DMS153 treated with DMSO at 0.1 percent for 48 hours (cell line): ENCODE measurements around the gene YEATS2.
A peak's percentile ranks its signal among the peaks of the same experiment; 100 is the strongest.
"Not testable (repeated sequence)": the region's sequence is repeated elsewhere in the genome, so short reads cannot be mapped to it uniquely, and the experiment has no call there.

Experiments
- DNase-seq: peaks from one replicate; lab custom pipeline; 2025; ENCODE audit not compliant: unreplicated experiment; lab: John Stamatoyannopoulos, UW

YEATS2 gene

DNA sequence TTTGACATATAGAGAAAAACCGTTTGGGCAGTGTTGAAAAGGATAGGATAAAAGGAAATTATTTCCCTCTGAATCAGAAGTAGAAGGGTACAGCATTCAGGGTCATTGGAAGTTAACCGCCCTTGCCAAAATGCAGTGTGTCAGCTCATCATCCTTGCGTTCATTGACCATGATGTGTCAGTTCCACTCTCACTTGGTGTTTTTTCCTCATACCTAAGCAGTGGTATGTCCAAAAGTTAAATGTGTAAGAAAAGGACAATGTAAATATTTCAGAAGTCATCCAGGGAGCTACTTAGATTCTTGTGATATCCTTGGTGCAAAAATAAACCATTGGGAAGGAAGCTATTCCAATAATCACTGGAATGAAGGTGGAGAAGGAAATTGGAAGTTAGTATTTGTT lies 77.0 kb downstream of the YEATS2 start:
- no peak for DNase-seq

DNA sequence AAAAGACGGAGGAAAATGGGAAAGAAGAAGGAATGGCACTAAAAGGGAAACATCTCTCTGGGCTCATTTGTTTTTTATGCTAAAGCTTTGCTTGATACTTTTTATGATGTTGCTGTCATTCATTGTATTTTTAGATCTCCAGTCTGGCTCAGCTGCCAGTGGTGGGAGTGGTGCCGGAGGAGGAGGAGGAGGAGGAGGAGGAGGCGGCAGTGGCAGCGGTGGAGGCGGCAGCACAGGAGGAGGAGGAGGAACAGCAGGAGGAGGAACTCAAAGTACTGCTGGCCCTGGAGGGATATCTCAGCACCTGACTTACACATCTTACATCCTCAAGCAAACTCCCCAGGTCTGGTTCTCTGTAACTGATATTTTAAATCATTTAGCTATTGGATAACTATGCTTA lies 78.2 kb downstream of the YEATS2 start:
- DNase-seq, result no peak

DNA sequence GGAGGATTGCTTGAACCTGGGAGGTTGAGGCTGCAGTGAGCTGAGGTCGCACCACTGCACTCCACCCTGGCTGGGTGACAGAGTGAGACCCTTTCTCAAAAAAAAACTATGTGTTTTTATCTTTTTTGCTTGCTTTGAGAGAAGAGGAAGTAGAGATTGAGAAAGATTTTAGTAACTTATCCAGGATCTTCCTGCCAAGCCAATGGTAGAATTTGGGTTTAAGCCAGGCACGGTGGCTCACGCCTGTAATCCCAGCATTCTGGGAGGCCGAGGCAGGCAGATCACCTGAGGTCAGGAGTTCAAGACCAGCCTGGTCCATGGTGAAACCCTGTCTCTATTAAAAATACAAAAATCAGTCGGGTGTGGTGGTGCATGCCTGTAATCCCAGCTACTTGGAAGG lies 78.9 kb downstream of the YEATS2 start:
- DNase-seq, result not testable (repeated sequence)

DNA sequence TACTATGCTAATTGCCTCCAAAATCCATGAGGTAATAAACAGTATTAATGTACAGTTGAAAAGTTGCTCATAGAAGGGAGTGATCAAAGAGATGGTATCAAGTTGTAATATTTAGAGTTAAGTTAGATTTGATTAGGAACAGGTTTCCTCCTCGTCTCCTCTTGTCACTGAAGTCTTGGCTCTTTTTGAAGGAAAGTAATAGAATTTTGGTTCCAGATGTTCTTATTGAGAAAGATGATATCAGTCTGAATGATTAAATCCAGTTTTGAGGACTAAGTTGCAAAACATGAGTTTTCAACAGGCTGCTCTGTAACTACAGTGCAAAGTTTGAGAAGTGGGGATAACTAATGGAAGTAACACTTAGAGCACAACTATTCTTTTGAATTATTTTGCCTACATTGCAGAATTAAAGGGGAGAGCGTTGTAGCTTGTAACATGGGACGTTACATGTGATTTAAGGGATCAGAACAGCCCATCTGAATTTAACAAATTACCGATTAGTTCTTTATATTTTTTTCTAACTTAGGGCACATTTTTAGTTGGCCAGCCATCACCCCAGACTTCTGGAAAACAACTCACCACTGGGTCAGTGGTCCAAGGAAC lies 79.5 kb downstream of the YEATS2 start:
- DNase-seq, result no peak

DNA sequence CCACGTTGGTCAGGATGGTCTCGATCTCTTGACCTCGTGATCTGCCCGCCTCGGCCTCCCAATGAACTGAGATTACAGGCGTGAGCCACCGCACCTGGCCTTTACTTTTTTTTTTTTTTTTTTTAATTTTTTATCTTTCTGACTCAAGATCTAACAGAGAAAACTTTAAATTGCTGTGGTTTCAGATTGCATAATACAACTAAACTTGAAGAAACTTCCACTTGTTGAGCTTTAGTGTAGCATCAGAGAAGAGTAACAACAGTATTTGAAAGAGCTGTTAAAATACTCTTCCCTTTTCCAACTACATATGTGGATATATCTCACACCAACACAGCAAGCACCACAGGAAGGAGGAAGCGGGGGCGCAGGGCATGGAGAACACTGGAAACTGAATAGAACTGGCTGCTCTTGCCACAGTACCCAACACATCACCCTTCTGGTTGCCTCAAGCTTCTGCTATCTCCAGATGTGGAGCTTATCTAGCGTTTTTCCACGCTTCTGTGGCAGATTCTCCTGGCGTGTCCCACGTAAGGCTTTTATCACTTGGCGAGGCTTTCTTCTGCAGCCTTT lies 82.4 kb downstream of the YEATS2 start:
- DNase-seq, result no peak

DNA sequence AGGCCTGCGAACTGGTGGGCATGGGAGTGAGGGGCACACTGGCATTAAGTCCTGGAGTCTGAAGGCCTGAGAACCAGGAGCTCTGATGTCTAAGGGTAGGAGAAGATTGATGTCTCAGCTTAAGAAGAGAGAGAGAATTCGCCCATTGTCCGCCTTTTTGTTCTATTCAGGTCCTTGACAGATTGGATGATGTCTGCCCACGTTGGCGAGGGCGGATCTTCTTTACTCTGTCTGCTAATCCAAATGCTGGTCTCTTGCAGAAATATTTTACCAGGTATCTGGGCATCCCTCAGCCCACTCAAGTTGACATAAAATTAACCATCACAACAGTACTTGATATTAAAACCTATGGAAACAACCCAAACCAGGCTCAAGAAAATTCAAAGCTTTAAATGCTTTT lies 83.6 kb downstream of the YEATS2 start:
- DNase-seq, result no peak

DNA sequence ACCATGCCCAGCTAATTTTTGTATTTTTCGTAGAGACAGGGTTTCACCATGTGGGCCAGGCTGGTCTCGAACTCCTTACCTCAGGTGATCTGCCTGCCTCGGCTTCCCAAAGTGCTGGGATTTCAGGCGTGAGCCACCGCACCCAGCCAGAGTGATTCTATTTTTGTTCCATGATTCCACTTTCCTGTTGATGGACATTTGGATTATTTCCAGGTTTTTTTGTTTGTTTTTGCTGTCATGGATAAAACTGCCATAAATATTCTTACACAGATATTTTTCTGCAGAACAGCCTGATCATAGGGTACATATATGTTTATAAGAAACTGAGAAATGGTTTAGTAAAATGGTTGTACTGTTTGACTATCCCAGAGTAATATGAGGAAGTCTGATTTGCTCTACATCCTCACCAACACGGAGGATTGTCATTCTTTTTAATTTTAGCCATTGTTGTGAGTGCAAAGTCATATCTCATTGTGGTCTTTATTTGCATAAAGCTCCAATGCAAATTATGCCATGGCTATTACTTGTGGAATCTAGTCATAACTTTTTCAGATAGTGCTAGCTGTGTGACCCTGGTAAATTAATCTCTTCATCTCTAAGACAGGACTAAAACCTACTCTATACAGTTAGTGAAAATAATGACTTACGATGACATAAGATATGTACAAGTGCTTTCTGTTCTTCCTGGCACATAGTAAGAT lies 85.1 kb downstream of the YEATS2 start:
- no peak for DNase-seq

DNA sequence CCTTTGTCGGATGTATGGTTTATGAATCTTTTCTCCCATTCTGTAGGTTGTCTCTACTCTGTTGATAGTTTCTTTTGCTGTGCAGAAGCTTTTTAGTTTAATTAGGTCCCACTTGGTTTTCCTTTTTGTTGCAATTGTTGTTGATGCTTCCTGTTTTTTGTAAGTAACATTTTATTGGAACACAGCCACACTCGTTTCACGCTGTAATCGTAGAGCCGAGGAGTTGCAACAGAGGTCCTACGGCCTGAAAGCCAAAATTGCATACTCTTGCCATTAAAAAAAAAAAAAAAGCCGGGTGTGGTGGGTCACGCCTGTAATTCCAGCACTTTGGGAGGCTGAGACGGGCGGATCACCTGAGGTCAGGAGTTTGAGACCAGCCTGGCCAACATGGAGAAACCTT lies 86.9 kb downstream of the YEATS2 start:
- not testable (repeated sequence) for DNase-seq

DNA sequence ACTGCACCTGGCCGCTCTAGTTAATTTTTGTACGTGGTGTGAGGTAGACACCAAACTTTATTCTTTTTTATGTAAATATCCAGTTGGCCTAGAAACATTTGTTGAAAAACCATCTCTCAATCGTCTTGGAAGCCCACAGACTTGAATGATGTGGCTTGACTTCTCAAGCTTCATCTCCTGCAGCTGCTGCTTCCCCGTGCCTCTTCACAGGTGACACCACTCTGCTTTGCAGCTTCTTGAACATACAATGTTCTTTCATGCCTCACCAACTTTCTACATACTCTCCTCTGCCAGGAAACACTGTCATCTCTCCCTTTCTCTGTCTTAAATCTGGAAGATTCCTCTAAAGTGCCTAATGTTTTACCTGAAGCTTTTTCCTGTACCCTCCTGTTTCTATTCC lies 92.2 kb downstream of the YEATS2 start:
- DNase-seq, result no peak

DNA sequence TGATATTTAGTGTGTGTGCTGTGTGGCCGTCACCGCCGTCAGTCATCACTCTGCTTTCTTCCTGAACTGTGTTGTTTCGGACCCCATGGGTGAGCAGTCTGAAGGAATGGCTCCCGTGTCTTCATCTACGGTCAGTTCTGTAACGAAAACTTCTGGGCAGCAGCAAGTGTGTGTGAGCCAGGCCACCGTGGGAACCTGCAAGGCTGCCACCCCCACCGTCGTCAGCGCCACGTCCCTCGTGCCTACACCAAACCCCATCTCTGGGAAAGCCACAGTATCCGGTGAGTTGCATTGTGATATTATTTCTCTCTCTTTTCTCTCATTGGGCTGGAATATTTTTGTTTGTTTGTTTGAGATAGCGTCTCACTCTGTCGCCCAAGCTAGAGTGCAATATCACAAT lies 93.1 kb downstream of the YEATS2 start:
- no peak for DNase-seq

DNA sequence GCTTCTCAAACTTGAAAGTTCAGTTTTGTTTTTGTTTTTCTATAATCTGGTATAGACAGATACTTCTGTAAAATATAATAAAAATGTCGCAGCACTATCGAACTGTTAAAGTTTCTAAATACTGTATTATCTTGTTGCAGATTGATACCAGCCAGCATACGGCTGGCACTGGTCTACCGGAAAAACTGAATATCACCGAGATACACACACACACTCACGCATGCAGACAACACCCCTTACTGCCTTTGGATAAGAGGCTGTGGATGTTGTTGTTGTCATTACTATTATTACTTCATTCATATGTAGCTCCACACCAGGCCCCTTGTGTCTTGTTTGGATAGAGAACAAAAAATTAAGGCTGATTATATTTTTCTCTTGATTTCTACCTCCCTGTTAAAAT lies 95.4 kb downstream of the YEATS2 start:
- no peak for DNase-seq

DNA sequence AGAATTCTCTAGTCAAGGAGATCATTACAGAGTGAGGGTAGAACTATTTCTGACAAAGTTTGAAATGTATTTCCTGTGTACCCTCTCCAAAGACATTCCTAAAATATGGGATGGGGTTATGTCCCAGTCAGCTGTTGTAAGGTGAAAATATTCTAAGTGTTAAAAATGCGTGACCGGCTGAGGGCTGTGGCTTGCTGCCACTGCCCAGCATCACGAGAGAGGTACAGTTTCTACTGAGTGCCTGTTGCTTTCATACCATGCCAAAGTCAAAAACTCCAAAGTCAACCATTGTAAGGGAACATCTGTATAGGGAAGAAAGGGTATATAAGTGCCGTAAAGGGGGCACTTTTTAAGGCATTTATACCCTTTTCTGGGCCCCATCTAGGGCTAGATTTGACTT lies 96.9 kb downstream of the YEATS2 start:
- DNase-seq, result no peak

DNA sequence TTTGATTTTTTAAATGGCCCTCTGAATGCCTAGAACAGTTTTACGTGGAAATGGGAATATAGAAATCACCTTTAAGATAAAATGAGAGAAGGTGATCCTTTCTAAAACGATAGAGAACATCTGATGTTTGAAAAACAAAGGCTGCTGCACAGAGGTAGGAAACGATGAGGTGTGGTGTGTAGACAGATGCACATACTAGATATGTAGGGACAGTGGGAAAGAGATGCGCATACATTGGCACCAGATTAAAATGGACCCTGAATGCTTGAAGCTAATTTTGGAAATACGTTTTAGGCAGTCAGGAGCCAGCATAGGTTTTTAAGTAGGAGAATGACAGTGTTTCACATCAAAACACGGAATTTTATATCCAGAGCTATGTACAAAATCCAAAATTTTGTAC lies 98.8 kb downstream of the YEATS2 start:
- no peak for DNase-seq

DNA sequence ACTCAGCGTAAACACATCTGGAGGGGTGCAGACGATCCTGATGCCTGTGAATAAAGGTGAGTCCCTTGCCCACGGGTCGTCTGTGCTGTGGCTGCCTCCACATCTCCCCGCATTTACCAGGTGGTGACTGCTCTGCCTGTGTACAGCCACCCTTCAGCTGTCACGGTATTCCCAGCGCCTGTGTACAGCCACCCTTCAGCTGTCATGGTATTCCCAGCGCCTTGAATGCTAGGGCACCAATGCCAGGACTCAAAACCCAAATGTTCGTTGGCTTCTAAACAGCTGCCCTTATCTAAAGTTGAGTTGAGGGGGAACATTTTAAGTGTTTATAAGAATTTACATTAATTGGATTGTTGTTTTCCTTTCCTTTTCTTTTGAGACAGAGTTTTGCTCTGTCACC lies 100.4 kb downstream of the YEATS2 start:
- no peak for DNase-seq

DNA sequence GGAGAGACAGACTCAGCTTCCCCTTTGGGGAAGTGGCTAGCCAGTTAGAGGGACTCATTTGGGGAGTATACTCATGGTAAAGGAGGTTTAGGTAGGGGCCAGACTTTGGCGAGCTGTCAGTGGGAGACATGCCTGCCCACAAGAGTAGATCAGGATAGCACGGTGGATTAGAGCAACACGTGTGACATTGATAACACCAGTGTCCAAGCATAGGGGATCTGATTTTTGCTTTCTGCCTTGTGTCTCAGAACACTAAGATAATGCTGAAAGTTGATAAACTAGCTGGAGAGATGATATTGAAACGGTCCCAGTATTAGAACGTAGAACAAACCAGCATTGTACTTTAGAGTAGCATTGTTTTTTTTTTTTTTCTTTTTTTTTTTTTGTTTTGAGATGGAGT lies 101.9 kb downstream of the YEATS2 start:
- no peak for DNase-seq

DNA sequence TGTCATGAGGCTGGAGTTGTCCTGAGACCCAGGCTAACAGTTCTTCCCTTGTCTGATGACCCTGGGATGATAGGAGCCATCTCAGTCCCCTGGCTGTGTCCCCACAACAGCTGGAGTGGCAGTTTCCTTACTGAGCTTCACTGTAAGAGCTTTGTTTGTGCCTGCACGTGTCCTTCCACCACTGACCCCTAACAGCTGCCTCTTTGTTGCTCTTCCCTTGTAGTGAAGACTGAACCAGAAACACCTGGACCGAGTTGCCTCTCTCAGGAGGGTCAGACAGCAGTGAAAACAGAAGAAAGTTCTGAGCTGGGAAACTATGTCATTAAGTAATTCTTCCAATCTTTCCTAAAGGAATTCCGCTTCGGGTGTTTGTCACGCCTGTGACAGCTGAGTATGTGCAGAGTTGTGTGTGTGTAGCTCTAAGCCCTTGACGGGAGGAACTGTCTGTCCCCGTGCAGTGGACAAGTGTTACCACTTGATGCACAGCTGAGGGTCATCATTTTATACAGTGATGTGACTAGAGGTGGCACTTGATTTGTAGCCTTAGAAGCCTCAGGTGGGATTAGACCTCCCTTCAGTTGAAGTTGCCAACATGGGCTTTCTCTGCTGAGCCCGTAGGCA lies 102.8 kb downstream of the YEATS2 start:
- no peak for DNase-seq

DNA sequence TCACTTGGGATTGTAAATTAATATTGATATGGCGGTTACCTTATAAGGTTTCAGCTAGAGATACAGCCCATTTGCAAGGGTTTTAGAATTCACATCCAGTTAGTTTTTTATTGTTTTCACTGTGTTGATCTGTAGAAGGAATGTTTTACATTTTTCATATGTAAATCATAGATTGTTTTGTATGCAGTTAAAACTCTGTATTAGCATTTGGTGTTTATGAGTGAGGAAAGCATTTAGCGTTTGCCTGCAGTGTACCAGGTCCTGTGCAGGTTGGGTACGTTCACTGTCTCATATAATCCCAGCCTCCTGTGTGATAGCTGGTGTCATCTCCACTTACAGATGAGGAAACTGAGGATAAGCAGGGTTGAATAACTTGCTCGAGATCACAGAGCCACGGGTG lies 104.0 kb downstream of the YEATS2 start:
- DNase-seq, result no peak

DNA sequence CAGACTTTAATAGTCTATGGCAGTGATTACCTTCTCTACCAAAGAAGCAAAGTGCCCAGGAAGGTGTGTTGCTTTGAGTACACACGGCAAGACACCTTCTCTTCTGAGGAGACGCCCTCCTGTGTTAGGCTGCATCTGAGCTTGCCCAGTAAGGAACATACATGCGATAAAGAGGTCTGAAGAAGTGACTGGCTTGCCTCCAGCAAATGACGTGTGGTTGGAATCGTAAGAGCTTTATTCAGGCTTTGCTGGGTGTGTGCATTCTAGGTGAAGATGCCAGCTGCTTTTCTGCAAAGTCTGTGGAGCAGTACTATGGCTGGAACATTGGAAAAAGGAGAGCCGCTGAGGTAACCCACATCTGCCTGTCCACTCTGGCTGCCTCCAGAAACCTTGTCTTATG lies 105.4 kb downstream of the YEATS2 start:
- no peak for DNase-seq

DNA sequence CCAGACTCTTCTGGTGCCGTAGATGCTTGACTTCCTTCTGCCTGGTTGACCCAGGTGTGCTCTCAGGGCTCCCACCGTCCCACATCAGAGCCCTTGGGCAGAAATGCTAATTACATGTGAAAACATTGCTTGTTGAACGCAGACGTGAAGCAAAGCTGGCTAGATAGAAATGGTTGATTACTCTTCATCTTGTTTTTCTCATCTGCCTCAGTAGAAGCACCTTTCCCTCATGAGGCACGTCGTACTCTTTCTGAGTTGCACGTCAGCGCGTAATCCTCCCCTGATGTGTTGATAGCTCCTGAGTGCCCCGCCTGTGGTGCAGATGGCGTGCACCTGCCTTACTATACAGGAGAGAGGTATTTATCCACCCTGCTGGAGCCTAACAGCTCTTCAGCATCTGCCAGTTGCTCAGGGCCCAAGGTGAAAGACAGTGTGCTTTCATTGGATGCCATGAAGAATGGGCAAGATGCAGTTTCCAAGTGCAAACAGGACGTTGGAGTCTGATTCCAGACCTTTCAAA lies 109.7 kb downstream of the YEATS2 start:
- no peak for DNase-seq

DNA sequence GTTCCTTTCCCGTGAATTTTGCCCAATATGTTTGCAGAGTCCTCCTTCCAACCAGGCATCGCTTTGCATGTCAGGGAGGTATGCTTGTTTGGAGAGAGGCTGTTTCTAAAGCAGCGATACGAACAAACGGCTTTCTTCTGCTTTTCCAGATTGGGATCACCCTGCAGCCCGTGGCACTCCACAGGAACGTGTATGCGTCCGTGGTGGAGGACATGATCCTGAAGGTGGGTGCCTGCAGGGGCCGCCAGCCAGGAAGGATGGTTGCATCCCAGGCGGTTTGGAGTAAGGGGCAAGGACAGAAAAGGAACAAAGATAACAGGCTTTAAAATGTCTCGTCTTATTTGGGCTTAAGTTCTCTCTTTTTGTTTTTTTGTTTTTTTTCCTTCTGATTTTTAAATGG lies 110.3 kb downstream of the YEATS2 start:
- DNase-seq, result no peak

DNA sequence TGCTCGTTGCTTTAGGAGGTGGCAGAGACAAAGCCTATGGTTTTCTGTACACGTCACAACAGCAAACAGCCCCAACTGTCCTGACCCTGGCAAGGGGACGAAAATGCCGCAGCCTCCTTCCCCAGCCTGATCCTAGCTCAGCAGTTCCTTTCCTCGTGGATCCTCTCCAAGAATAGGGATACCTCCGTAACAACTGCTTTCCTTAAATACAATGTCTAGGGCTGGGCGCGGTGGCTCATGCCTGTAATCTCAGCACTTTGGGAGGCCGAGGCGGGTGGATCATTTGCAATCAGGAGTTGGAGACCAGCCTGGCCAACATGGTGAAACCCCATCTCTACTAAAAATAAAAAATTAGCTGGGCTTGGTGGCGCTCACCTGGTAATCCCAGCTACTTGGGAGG lies 110.8 kb downstream of the YEATS2 start:
- DNase-seq, result no peak

DNA sequence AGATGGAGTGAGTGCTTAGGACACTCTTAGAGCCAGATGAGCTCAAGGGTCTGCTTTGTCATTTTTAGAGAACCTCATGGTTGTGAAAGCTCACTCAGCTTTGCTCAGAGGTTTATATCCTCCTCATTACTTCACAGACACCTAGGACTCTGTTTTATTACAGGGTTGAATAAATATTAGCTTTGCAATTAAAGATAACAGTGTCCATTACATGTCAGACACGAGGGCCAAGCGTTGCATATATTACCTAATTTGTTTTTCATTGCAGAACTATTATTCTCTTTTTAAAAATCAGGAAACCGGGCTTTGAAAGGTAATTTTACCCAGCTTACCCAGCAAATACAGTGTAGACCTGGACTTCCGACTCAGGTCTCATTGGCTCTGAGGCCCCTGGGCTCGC lies 111.7 kb downstream of the YEATS2 start:
- DNase-seq, result peak; percentile 24
